COLO668 (cell line): ENCODE measurements around the gene FCRLA.
A peak's percentile ranks its signal among the peaks of the same experiment; 100 is the strongest.

Experiments used
- DNase-seq: peaks from one replicate; lab custom pipeline; 2025; ENCODE audit not compliant: unreplicated experiment; lab: John Stamatoyannopoulos, UW

Gene FCRLA

DNA sequence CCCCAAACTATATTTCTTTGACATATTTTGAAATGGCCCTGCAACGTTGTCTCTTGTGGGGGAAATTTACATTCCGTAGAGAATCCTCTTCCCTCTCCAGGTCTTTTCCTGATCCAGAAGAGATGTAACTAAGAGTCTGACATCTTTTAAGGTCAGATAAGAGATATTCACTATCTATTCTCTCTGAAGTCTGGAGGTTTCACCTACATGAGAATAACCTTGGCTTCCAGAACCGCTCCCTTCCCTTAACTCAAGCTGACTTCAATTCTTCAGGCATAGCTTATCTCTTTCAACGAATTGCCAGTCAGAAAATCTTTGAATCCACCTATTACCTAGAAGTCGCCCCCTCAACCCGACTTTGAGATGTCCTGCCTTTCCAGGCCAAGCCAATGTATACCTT is 24.2 kb downstream of the FCRLA start:
- no peak for DNase-seq

- no peak for DNase-seq
Observed at GRCh38 chr1:161731981-161732718, 25.1 kb downstream of the FCRLA start.

GRCh38 chr1:161733526-161733925 is 26.5 kb downstream of the FCRLA start:
- DNase-seq, result no peak

DNA sequence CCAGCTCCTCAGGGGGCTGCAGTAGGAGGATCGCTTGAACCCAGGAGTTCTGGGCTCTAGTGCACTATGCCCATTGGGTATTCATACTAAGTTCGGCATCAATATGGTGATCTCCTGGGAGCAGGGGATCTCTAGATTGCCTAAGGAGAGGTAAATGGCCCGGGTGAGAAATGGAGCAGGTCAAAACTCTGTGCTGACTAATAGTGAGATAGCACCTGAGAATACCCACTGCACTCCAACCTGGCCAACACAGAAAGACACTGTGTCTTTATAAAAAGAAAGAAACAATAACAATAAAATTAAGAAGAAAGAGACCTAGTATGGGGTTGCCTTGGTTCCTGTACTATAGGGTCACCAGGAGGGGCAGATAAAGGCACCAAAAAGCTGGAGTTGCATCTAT is 28.8 kb downstream of the FCRLA start:
- DNase-seq, result no peak

GRCh38 chr1:161736335-161736969 is 29.4 kb downstream of the FCRLA start:
- no peak for DNase-seq

DNA sequence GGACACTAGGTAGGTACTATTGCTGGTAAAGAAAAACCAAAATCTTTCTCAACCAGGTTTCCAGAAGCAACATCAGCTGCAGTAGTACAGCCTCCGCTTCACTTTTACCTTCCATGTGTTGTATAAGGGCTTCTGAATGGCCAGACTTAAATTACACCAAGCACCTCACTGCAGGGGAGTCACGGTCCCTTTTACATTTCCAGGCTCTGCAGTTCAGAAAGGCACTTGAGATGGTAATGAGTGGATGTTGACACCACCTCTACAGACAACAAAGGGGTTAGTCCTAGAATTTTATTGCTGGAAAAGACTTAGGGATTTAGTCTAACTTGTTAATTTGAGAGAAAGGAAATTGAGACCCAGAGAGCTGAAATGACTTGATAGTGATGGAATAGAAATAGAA is 30.6 kb downstream of the FCRLA start:
- no peak for DNase-seq

DNA sequence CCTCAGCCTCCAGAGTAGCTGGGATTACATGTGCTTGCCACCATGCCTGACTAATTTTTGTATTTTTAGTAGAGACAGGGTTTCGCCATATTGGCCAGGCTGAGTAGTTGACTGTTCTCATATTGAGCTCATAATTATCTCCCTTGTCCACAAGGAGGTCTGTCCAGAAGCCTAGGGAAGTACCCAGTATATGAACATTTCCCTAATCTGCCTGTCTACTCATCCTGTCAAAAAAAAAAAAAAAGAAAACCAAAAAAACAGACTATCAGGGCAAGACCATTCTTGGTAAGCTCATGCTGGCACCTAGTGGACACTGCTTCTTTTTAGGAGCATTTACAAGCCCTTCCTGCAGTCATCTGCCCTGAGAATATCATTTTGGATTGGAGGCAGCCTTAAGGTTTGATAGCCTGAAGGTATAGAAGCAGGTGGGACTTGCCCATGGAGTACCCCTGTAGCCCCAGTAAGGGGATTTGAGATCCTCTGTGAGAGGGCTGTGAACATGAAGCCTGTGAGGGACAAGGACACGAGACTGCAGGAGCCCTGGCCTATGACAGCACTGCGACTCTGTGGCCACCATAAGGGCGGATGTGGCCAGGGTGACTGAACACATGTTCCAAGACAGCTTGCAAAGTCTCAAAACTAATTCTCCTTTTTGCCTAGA is 31.7 kb downstream of the FCRLA start:
- no peak for DNase-seq

DNA sequence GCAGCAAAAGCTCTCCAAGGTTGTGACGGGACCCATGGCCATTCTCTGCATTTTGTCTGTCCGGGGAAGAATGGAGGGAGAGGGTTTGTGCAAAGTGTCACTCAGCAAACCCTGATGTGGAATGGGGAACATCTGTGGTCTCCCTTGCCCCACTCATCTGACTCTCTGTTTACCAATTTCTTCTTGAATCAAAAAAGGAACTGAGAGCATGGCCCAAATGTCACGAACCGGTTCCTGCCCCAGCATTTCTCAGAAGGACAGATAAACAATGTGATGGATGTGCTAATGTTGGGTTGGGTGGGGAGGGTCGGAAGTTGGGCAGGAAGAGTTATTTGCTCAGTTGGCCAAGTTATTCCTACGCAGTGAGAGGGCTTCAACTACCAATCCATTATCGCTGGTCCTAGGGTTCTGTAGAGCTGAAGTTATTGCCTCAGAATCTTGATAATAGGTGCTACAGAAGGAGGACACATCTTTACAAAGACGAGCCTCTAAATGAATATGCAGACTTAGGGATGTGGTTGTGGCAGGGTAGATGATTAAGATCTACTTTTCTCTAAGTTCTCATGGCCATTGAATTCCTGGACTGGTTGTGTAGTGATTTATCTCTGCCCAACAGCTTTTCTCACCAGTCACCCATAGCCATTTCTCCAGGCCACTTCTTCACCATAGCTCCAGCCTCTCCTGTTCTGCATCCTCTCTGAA is 33.0 kb downstream of the FCRLA start:
- no peak for DNase-seq

DNA sequence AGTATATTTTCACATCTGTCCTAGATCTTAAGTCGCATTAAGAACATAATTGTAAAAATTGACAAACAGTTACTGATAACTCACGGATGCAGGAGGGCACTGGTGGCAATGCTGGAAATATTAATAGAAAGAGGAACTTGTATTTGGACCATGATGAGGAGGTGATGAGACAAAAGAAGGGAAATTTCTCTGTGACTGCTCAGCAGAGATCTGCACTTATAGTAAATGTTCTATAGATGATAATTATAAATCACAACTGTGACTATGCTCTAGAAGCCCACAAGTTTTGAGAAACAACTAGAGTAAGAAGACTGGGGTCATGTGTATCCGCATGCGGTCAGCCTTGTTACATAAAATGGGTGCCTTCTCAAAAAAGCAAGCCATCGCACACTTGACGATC is 33.9 kb downstream of the FCRLA start:
- no peak for DNase-seq

DNA sequence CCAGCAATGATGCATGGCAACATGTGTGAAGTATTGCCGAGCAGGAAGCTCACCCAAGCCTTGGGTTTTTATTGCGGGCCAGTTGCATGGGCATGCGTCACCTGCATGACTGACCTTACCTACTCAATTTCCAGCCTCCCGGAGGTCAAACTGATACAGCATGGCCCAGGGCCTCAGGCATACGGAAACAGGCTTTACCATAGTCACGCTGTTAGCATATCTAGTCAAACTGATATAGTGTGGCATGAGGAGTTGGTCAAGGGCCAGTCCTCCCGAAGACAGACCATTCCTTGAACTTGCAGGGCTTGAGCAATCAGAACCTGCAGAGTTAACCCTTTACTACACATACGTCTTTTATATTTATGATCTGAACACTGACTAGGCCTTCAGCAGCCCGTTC is 36.2 kb downstream of the FCRLA start:
- DNase-seq, result no peak

DNA sequence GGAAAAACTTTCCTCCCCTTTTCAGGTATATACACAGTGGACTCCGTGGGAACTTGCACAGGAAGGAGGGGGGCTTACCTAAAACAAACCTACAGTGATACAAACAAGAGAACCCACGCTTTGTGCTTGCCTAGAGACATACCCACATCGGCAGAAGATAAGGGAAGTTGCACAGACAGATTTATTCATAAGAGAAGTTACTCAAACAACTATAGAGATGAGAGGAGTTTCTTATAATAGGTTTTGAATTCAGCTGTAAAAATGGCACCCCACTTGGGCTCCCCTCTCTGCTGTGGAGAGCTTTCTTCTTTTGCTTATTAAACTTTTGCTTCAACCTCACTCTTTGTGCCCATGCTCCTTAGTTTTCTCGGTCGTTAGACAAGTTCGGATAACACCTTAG is 40.8 kb downstream of the FCRLA start:
- no peak for DNase-seq

DNA sequence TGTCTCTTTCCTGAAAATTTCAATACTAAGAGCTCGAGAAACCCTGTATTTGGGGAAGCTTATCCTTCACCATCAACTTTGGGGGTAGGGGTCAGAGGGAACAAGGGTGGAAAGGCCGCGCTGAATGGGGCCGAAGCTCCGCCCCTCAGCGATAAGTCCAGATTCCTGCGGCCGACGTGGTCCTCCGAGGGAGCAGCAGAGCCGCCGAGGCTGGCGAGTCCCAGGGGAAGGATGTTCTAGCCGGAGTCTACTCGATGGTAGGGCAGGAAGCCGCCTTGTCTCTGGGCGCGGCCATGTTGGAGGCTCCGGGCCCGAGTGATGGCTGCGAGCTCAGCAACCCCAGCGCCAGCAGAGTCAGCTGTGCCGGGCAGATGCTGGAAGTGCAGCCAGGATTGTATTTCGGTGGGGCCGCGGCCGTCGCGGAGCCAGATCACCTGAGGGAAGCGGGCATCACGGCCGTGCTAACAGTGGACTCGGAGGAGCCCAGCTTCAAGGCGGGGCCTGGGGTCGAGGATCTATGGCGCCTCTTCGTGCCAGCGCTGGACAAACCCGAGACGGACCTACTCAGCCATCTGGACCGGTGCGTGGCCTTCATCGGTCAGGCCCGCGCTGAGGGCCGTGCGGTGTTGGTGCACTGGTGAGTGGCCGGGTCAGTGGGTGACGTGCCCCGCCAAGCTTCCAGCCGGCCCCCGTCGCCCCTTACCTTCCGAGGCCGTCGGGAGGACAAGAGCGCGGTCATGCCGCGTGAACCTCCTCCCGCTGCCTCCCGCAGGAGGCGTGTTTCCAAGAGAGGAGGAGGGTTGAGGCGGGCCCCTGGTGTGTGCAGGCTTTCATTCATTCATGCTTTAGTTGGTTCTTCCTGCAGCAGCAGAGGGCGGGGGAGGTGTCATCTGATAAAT is 42.7 kb downstream of the FCRLA start, which contains the start of gene DUSP12:
Gene DUSP12 (plus strand): TSS at position 278 of the 899 bp plus-strand sequence. CDS start 16 bp downstream, at position 294.
- peak; percentile 97 for DNase-seq

GRCh38 chr1:161763522-161764098 is 56.6 kb downstream of the FCRLA start:
- peak; percentile 40 for DNase-seq
